HAP-1 (cell line): ENCODE data around the gene TGFA.

Source experiments
- DNase-seq, 2 experiments: peaks; one replicate each; pipeline ENCODE4 v3.0.0-alpha.2; 2016 to 2020; ENCODE audit warnings: low spot score in 2 of 2
- H3K27me3 ChIP-seq: fragments of 250-450 bp; sonication (Bioruptor Pico); 2 replicates; pipeline ENCODE4 v1.5.1; 2020; ENCODE audit warnings: low read depth, mild to moderate bottlenecking, moderate library complexity
- H3K36me3 ChIP-seq: fragments of 250-450 bp; sonication (Bioruptor Pico); replicated peaks from 2 replicates; pipeline ENCODE4 v1.5.1; 2020; ENCODE audit warnings: mild to moderate bottlenecking
- H3K4me1 ChIP-seq: fragments of 250-450 bp; sonication (Bioruptor Pico); 2 replicates; pipeline ENCODE4 v1.5.1; 2020; ENCODE audit warnings: mild to moderate bottlenecking
- H3K4me3 ChIP-seq: fragments of 250-450 bp; sonication (Bioruptor Pico); 2 replicates; pipeline ENCODE4 v1.5.1; 2020; ENCODE audit warnings: mild to moderate bottlenecking, moderate library complexity
- H3K9me3 ChIP-seq: fragments of 250-450 bp; sonication (Bioruptor Pico); 2 replicates; pipeline ENCODE4 v1.5.1; 2020; ENCODE audit warnings: mild to moderate bottlenecking, moderate library complexity
- in situ Hi-C: fragments of 300-500 bp; cut with MboI; formaldehyde crosslinking; loops from 3 replicates; pipeline ENCODE4 v1.14.3; 2020; ENCODE audit warnings: low sequenced_read_pairs, inconsistent platforms, mixed read lengths

Gene TGFA

GRCh38 chr2:70510313-70510712, 43.3 kb downstream of the TGFA start:
- no peaks in the 10 kb centered on the region for H3K36me3 ChIP-seq
- in situ Hi-C loops = no loop called here
- no peaks in the 10 kb centered on the region for H3K4me1 ChIP-seq
- no peaks in the 10 kb centered on the region for H3K27me3 ChIP-seq
- no peak overlapping the region for H3K4me3 ChIP-seq
- H3K9me3 ChIP-seq = no peaks in the 10 kb centered on the region
- no peak for DNase-seq

- Histone ChIP-seq H3K4me1 (no peaks in the 10 kb centered on the region), H3K9me3 (no peaks in the 10 kb centered on the region), H3K36me3 (no peaks in the 10 kb centered on the region), H3K4me3 (no peak overlapping the region), H3K27me3 (no peaks in the 10 kb centered on the region)
- in situ Hi-C loops = no loop called here
- no peak for DNase-seq
Measured at GRCh38 chr2:70509565-70509964, 44.1 kb downstream of the TGFA start.

DNA sequence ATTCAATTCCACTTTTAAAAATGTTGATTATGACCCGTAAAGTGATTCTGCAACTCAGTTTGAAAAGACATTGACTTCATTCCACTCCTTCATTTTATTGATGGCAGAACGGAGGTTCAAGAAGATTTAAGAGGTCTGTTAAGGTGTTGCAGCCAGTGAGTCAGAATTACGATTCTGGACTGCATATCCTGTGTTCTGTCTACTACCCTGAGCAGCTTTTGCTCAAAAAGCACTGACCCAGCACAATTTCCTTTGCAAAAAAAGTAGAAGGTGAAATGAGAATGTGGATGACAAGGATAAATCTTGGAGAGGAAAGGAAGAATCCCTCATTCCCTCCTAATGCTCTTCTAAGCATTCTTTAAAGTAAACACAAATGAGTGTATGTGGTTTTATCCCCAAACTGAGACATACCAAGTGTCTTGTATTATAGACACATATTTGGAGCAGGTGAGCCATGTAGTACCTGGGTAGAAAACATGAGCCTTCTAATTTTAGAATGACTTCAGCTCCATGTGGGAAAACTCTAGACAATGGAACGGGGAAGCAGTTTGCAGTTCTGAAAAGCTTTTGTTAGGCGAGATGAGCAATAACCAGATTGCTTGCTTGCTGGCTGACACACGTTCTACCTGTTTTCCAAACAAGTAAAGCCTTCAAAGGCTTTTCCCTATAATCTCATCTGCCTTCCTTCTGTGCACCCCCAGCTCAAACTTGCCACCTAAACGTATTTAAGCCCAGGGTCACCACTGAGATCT, 44.7 kb downstream of the TGFA start:
- no peaks in the 10 kb centered on the region for H3K36me3 ChIP-seq

DNA sequence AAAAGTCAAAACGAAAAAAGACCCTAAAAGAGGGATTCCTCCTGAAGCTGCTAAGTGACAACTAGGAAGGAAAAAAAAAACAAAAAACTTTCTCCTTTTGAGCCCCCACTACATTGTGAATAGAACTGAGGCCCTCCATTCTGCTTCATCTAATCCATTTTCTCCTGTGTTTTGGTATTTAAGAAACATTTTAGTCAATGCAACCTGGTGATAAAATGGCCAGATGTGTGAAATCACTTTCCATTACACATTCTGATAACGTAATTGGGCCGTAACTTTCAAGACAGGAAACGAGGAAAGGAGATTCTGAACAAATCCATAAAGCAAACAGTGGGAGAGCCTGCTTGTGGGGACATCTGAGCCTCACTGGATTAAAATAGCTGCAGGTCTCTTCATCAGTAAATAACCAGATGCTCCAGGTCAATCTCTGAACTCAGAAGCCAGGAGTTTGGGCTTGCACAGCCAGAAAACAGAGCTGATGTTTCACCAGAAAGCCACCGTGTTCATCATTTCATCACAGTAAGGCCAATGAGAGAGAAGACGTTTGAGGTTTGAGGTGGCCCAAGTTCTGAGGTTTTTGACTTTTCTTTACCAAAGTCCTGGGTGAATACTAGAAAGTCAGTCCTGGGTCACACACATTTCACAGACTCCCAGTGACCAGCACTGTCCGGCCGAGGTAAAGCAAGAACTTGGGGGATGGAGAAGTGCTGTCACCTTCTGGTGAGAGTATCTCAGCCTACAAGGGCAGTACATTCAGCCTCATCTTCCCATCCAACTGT, 47.8 kb downstream of the TGFA start:
- Histone ChIP-seq H3K9me3 (no peaks in the 10 kb centered on the region), H3K36me3 (no peaks in the 10 kb centered on the region), H3K27me3 (no peaks in the 10 kb centered on the region), H3K4me1 (no peaks in the 10 kb centered on the region), H3K4me3 (no peak overlapping the region)
- no peak for DNase-seq
- in situ Hi-C loops = no loop called here

More for the DNA sequence above, 44.7 kb downstream of the TGFA start:
- in situ Hi-C loops = no loop called here
- DNase-seq = no peak
- Histone ChIP-seq H3K4me3 (no peak overlapping the region), H3K9me3 (no peaks in the 10 kb centered on the region), H3K4me1 (no peaks in the 10 kb centered on the region), H3K27me3 (no peaks in the 10 kb centered on the region)

- H3K4me3 ChIP-seq = no peak overlapping the region
- in situ Hi-C loops = no loop called here
- DNase-seq = no peak
Measured at GRCh38 chr2:70504750-70505149, 48.9 kb downstream of the TGFA start.

DNA sequence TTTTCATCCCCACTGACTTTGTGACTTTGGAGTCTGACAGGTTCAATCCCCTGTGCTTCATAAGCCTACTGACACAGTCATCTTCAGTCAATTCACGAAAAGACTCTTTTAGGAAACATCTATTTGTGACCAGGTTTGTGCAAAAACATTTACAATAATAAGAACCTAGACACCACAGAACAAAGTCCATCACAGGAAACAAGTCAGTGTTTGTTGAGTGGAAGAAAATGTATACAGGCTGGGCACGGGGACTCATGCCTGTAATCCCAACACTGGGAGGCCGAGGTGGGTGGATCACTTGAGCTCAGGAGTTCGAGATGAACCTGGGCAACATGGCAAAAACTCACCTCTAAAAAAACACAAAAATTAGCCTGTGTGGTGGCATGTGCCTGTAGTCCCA, 49.7 kb downstream of the TGFA start:
- Histone ChIP-seq H3K27me3 (no peaks in the 10 kb centered on the region), H3K9me3 (no peaks in the 10 kb centered on the region), H3K4me3 (no peak overlapping the region), H3K36me3 (no peaks in the 10 kb centered on the region), H3K4me1 (no peaks in the 10 kb centered on the region)
- no peak for DNase-seq
- in situ Hi-C loops = no loop called here

More at GRCh38 chr2:70504750-70505149, 48.9 kb downstream of the TGFA start:
- H3K9me3 ChIP-seq = no peaks in the 10 kb centered on the region
- H3K27me3 ChIP-seq = no peaks in the 10 kb centered on the region
- no peaks in the 10 kb centered on the region for H3K36me3 ChIP-seq
- H3K4me1 ChIP-seq = no peaks in the 10 kb centered on the region

- Histone ChIP-seq H3K27me3 (peaks cover 6% of the 10 kb centered on the region; the same call in 1 of the 2 replicates), H3K9me3 (no peaks in the 10 kb centered on the region), H3K36me3 (no peaks in the 10 kb centered on the region), H3K4me3 (no peak overlapping the region), H3K4me1 (no peaks in the 10 kb centered on the region)
- in situ Hi-C loops = no loop called here
- DNase-seq = no peak
Measured at GRCh38 chr2:70501728-70502127, 51.9 kb downstream of the TGFA start.

DNA sequence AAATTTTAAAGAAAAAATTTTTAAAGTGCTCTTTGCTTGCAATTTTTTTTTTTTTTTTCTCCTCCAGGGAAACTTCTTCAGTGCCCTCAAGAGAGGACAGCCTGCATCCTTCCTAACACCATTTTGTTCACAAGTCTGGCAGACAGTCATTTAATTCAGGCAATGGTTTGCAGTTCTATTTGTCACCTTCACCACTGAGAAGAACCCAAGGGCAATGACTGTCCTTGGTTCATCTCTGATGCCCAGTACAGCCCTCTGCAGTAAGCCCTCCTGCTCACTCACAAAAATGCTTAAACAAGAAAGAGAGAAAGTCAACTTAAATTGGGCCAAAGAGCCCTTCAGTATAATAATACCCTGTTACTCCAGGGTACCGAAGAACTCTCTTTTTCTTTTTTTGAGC, 52.4 kb downstream of the TGFA start:
- Histone ChIP-seq H3K9me3 (no peaks in the 10 kb centered on the region), H3K4me1 (no peaks in the 10 kb centered on the region), H3K4me3 (no peak overlapping the region), H3K27me3 (peaks cover 11% of the 10 kb centered on the region), H3K36me3 (no peaks in the 10 kb centered on the region)
- in situ Hi-C loops = no loop called here
- DNase-seq = no peak

DNA sequence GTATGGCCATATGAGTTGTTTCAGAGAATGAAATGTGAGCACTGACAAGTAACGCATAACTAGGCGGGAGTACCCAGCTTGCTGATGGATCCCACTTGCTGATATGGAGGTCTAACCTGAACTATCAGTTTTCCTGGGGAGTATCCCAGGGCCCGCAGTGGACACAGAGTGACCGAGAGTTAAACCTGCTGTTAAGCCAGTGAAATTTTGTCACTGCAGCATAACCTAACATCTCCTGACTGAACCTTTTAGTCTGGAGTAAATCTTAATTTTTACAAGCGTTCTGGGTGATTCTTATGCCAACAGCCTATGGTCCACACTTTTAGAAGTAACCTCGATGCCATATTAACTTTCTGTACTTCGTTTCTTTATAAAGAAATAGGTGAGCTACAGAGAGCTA, 54.4 kb downstream of the TGFA start:
- in situ Hi-C loops = no loop called here
- H3K4me3 ChIP-seq = no peak overlapping the region
- H3K4me1 ChIP-seq = no peaks in the 10 kb centered on the region
- DNase-seq = no peak
- no peaks in the 10 kb centered on the region for H3K36me3 ChIP-seq
- peaks cover 27% of the 10 kb centered on the region for H3K27me3 ChIP-seq
- H3K9me3 ChIP-seq = no peaks in the 10 kb centered on the region

DNA sequence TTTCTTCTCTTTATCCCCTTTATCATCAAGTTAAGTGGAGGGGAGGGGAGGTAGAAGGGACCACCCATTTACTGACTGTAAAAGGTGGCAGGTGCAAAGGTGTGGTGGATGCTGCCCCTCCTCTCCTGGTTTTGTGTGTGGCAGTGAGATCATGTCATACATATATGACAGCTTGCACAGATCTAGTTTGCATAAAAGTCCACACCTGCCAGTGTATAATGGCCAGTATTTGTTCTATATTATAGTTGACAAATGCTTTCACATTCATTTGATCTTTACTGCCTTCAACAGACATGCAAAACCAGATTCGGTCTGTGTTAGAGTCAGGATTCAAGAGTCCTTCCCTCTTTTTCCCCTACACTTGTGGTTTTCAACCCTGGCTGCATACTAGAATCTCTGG, 55.1 kb downstream of the TGFA start:
- Histone ChIP-seq H3K27me3 (peaks cover 34% of the 10 kb centered on the region), H3K4me3 (no peak overlapping the region), H3K9me3 (no peaks in the 10 kb centered on the region), H3K4me1 (no peaks in the 10 kb centered on the region), H3K36me3 (no peaks in the 10 kb centered on the region)
- in situ Hi-C loops = no loop called here
- DNase-seq = no peak

GRCh38 chr2:70498054-70498453, 55.6 kb downstream of the TGFA start:
- Histone ChIP-seq H3K9me3 (no peaks in the 10 kb centered on the region), H3K27me3 (peaks cover 35% of the 10 kb centered on the region), H3K4me3 (no peak overlapping the region), H3K36me3 (no peaks in the 10 kb centered on the region), H3K4me1 (no peaks in the 10 kb centered on the region)
- in situ Hi-C loops = no loop called here
- no peak for DNase-seq

GRCh38 chr2:70496819-70497218, 56.8 kb downstream of the TGFA start:
- DNase-seq = no peak
- Histone ChIP-seq H3K36me3 (no peaks in the 10 kb centered on the region), H3K27me3 (peaks cover 35% of the 10 kb centered on the region), H3K4me3 (no peak overlapping the region), H3K4me1 (no peaks in the 10 kb centered on the region), H3K9me3 (no peaks in the 10 kb centered on the region)
- in situ Hi-C loops = no loop called here

DNA sequence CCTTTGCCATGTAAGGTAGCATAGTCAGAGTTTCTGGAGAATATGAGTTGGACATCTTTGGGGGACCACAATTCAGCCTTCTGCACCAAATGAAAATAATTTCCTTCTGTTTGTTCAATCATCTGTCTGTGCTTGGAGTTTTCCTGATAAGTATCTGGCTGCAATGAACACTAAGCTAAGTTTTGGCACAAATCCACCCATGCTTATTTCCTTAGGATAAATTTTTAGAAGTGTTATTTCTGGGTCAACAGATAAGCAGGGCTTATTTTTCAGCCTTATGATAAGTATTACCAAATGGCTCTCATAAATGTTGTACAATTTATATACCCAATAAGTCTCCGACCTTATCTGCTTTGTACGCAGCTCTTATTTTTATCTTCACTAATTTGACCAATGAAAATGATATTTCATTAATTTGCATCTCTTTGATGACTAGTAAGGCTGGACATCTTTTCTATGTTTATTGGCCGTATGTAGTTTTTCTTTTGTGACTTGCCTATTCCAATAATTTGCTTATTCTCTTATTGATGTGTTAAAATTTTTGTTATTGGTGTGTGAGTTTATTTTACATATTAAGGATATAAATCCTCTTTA, 59.2 kb downstream of the TGFA start:
- in situ Hi-C loops = no loop called here

GRCh38 chr2:70490381-70490780, 63.2 kb downstream of the TGFA start:
- DNase-seq = no peak
- in situ Hi-C loops = no loop called here
- H3K4me3 ChIP-seq = no peak overlapping the region
- no peaks in the 10 kb centered on the region for H3K36me3 ChIP-seq
- no peaks in the 10 kb centered on the region for H3K4me1 ChIP-seq
- no peaks in the 10 kb centered on the region for H3K9me3 ChIP-seq
- peaks cover 16% of the 10 kb centered on the region for H3K27me3 ChIP-seq

More for the DNA sequence above, 59.2 kb downstream of the TGFA start:
- DNase-seq = no peak
- Histone ChIP-seq H3K4me3 (no peak overlapping the region), H3K9me3 (no peaks in the 10 kb centered on the region), H3K36me3 (no peaks in the 10 kb centered on the region), H3K27me3 (peaks cover 35% of the 10 kb centered on the region), H3K4me1 (no peaks in the 10 kb centered on the region)
